ENCODE results near the gene KCNJ12.
A peak's percentile ranks its signal among the peaks of the same experiment; 100 is the strongest.

KCNJ12 gene

DNA sequence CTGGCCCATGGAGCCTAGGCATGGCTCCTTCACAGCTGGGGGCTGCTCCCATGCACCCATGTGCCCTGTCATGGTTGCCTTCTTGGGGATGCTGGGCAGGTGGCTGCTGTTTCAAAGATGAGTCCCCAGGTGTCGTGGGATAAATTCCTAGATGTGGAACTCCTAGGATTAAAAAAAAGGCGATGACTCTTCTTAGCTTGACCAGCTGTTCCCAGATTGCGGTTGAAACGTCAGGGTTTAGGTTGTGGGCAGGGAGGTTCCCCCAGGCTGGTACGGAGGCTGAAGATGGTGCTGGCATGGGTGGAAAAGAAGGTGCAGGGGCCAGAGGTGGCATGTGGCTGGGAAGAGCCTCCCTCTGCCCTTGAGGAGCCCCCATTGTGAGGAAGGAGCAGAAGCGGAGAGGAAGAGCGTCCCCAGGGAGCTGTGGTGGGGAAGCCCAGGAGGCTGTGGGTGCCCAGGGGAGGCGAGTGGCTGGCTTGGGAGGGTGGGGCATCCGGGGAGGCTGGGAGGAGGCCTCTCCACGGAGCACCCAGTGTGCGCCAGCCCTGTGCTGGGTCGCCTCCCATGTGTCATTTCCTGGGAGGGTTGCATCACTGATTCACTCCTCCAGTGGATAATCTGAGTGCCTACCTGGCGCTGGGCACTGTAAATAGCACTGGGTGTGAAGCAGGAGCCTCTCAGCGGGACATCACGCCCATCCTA lies 7.5 kb upstream of the KCNJ12 start:
- DNase-seq (ENCODE audit: low spot score), result no peak

DNA sequence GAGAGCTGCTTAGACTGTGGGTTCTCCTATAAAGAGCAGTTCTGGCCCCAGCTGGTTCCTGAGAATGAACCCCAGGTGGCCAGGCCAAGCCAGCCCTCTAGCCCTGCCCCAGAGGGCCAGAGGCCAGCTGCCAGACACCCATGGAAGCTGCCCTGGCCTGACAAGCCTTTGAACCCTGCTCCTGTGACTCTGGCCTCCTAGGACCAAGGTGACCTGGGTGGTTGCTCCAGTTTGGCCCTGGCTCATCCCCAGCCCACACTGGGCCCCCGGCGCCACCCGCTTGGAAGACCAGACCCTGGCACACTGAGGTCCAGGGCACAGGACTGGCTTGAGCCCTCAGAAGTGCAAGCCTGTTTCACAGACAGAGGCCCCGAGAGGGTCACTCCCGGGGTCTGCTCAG lies 6.8 kb upstream of the KCNJ12 start:
- no peak for DNase-seq (ENCODE audit: low spot score)

DNA sequence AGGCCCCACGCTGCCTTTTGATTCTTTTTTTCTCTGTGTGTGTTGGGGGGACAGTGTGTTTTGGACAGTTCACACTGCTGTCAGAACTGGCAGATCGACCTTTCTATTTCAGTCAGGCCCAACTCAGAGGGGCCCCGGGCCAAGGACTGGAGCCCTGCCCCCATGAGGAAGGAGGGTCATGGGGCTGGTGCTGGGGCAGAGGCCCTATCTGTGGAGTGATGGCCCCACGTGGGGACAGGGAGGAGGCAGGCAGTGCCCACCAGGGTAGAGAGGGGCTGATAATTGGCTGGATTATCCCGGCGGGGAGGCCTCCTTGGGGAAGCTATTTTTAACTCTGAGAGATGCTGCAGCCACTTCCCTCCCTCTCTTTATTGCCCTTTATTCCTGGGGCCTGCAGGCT lies 5.7 kb upstream of the KCNJ12 start:
- no peak for DNase-seq (ENCODE audit: low spot score)

DNA sequence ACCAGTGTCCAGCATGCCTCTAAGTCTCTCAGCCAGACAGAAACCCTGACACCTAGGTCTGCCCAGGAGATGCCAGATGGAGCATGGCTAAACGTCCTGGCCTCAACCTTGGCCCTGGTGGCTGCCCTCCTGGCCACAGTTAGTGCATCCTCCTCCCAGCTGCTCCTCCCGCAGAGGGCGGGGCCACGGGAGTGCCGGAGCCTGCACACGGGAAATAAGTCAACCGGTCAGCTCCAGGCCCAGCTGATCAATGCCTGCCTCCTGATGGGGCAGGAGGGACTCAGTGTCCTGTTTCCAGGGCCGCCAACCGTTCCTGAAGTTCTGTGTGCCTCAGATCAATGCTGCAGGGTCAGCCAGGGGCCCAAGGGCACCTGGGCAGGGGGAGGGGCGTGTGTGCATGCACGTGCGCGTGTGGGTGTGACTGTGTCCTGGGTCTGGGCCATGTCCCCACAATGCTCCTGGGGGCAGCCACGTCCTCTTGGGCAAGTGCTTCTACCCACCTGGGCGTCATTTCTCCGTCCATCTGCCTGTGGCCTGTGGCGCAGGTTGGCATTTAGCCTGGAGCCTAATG lies 4.6 kb upstream of the KCNJ12 start:
- DNase-seq (ENCODE audit: low spot score), result no peak

DNA sequence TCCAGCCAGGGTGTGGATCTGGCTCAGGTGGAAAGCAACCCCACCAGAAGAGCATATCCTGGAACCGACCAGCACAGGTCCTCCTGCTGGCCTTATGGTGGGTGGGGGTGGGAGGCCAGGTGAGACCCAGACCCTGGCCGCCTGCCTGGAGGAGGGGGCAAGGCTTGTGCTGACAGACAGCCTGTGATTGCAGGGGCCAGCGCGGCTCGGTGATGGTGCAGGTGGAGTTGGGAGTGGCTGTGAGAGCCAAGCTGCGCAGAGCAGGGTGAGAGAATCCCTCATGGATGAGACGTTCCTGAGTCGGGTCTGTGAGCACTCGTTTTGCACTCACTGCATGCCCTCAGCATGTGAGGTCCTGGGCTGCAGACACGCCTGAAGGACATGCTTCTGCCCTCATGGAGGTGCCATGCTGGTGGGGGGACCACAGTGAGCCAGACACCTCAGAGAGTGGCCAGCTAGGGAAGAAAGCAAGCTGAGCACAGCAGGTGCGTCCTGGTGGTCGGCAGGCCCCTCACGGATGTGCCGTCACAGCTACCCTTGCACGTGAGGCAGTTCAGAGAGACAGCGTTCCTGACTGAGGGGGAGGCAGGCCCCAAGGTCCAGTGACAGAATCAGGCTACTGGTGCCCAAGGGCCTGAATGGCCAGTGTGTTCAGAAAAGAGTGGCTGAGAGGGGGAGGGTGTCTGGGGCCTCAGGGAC lies 3.8 kb upstream of the KCNJ12 start:
- DNase-seq (ENCODE audit: low spot score), result no peak

DNA sequence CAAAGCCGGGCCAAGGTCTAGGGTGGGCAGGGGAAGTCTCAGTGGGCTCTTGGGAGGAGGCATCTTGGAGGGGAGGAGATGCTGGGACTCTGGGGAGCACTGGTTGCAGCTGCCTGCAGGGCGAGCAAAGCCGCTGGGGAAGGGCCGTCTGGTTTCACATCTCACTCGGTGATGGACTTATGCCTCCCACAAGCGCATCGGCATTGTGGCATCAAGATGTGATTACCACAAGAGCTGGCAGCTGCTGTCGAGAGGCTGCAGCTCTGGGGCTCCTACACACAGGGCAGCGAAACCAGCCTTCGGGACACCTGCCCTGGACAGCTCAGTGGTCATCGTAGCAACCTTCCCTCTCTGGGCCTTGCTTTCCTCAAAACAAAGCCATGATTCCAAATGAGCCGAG lies 3.1 kb upstream of the KCNJ12 start:
- DNase-seq (ENCODE audit: low spot score), result no peak

DNA sequence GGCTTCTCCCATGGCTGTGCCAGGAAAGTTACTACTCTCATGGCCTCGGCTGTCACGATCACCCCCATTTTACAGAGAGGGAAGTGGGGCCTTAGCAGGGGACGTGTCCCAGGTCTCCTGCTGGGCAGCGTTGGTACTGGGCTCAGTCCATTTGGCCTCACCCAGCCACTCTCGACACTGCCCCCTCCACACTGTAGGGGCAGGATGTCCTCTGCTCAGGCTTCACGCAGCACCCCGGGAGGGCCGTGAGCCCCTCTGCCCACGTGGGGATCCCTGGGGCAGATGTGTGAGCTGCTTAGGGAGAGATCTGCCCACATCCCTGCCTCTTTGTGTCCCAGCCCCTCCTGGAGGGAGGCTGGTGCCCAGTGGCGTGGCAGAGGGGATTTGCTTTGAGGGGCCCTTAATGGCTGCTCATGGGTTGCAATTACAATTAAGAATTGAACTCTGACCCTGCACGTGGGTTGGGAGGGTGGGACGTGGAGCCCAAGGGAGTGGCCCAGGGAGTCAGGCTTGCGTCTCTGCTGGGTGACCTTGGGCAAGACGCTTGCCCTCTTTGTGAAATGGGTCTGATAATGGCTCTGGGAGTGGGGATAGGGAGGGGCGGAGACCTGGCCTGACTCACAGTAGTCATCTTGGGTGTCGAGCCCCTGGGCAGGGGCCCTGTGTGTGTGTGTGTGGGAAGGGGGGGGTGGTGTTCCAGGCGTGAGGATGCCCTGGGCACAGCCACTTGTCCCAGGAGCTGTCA lies 2.3 kb upstream of the KCNJ12 start:
- no peak for DNase-seq (ENCODE audit: low spot score)

DNA sequence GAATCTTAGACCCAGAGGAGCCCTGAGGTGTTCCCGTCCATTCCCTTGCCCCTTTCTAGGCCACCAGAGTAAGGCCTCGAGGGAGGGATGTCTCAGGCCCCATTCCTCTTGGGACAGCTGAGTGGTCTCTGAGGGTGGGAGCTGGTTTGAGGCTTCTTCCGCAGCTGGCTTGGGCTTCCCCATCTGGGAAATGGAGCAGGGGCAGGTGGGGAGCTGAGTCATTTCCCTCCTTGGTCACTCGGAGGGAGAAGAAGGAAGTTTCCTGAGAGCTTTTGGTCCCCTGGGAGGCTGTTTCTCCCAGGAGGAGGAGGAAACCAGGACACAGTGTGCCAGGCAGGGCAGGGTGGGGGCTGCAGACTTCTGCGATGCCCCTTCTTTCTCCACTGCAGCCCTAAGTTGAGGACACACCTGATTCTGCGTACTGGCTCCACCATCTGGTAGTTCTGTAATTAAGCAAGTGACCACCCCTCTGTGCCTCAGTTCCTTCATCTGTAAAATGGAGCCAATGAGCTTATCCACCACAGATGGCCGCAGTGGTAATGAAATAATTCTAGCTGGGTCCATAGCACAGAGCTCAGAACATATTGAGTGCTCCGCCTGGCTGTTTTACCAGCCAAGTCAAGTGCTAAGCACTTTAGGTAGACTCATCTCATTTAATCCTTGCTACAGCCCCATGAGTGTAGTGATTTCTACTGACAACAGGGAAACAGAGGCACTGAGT lies 1.6 kb upstream of the KCNJ12 start:
- DNase-seq (ENCODE audit: low spot score), result no peak

DNA sequence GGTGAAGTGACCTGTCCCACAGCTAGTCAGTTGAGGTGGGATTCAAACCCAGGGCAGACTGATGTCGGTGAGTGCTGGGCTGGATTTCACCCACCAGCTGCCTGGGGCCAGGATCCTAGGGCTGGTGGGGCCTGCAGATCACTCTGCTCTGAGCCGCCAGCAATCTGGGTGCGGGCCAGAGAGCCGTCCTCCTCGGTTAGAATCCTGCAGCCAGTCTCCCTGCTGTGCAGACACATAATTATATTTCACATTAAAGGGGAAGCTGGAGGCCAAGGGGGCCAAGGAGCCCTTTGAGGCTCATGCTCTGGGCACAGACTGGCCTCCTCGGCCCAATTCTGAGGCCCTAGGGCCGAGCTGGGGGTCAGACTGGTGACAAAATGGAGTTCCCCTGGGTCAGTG lies 996 bp upstream of the KCNJ12 start:
- no peak for DNase-seq (ENCODE audit: low spot score)

DNA sequence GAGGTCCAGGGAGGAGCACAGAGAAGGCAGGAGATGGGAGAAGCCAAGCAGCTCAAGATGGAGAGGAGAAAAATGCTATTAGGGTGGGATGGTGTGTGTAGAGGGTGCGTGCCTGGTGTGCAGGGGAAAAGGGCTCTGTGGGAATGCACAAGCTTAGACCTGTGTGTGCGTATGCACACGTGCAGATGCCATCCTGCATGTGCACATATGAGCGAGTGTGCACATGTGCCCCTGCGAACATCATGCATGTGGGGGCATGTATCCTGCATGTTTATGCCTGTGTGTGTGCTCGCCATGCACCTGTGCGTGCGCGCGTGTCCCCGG lies 438 bp upstream of the KCNJ12 start:
- DNase-seq (ENCODE audit: low spot score), result no peak

DNA sequence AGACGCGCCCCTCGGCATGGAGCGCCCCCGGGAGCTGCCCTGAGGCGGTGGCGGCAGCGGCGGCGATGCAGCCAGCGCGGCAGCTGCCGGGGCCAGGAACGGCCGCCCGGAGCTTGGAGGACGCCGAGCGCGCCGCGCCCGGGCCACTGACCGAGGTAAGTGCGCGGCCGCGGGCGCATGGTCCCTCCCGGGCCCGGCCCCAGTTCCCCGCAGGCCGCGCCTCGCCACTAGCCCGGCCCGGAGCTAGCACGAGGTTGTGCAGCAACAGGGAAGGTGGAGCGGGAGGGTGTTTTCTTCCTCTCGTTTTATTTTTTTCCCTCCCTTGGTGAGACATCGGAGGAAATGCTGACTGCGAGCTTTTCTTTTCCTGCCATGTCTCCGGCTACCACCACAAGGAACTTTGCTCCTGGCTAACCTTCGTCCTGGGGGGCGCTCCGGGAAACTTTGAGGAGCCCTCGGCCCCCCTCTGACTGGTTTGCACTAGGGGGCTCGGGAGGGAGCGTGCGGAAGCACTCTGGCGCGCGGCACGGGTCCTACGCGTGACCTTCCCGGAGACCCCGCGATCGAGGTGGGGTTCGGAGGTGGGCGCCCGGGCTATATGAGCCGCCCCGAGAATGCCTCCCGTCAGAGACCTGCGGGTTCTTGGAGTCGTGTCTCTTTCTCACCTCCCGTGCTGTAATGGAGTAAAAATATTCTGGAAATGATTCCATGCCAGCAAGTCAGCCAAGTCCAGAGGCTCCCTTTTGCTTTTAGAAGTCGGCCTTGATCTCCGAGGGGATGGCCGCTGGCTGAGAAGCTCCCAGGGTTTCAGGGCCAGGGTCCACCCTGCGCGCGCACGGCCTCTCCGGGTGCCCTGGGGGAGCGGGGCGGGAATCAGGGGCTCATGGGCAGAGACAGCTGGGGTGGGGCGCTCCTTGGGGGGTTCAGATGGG lies 868 bp downstream of the KCNJ12 start:
- DNase-seq (ENCODE audit: low spot score), result peak; percentile 66

DNA sequence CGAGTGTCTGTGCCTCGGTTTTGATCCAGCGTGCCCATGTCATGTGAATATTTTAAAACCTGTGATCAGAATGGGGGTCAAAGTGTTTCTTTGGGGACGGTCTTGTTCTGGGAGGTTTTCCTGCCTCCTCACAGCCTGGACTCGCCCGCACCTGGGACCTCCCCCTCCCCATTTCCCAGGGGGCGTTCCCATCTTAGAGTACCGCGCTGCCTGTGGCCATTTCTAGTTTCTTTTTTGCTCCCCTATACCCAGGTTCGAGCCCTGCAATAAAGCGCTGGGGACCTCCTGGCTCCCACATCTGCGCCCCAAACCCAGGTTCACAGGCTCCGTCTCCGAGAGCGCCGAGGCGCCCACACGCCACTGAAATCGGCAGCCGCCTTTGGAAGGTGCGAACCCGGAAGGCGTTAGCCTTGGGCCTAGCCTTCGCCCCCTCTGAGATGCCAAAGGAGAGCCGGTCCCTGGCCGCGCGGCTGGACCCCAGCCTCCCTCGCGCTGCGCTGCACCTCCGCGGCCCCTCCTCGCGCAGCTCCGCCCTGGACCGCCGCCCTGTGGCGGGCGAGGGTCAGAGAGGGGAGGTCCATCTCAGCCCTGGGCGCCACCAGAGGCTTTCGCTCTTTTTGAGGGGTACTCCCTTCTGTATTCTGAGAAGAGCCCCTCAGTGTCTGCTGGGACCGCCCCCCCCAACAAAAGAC lies 1.7 kb downstream of the KCNJ12 start:
- no peak for DNase-seq (ENCODE audit: low spot score)

DNA sequence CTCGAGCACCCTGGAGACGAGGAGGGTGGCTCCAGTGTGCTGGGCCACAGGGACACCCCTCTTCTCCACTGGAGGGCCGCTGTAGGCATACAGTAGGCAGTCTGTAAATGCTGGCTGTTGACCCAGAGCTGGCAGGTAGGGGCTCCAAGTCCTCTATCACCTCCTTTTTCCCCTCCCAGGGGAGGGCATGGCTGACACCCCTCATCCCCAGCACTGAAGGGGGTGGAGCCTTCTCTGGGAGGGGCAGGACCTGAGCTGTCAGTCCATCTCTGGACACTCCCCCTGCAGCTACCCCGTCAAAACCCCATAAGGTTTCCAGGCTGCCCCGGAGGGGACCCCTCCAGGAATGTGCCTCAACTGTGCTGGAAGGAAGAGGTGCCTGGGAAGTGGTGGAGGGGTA lies 2.4 kb downstream of the KCNJ12 start:
- DNase-seq (ENCODE audit: low spot score), result no peak

DNA sequence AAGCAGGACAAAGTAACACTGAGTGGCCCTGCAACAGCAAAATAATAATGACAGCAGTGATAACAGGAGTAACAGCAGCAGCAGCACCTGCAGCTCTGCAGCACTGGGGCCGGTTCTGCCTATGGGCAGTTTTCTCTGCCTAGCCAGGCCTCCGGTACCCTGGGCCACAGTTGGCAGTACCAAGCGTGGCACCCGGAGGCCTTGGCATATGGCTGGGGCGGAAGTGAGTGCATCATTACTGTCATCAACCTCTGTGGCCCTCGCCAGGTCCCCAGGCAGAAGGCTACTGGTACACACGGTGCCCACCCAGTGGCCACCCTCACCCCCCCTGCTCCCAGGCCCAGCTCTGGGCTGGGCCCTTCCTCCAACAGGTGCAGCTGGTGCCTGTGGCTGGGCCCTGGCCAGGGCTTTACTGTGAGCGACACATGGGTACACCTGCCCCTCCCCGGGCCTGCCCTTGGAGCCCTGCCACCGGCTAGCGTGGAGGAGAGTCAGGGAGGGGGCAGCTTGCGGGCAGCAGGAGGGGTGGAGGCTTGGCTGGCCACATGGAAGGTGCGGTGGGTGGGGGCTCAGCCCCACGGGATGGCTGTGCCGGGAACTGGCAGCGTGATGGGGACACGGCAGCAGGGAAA lies 3.0 kb downstream of the KCNJ12 start:
- no peak for DNase-seq (ENCODE audit: low spot score)

DNA sequence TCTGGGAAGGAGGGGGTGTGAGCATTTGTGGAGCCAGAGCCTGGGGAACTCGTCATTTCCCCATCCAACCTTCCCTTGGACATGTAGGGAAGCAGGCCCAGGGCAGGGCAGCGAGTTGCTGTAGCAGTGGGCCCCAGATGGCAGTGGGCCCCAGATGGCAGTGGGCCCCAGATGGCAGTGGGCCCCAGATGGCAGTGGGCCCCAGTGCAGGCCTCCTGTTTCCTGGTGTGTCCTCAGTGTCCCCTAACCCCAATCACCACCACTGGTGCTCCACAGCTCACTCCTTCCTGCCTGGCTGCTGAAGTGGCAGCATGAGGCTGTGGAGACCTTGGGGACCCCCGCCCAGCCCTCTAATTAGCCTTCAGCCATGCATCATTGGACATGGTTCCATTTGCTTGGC lies 4.5 kb downstream of the KCNJ12 start:
- DNase-seq (ENCODE audit: low spot score), result no peak

DNA sequence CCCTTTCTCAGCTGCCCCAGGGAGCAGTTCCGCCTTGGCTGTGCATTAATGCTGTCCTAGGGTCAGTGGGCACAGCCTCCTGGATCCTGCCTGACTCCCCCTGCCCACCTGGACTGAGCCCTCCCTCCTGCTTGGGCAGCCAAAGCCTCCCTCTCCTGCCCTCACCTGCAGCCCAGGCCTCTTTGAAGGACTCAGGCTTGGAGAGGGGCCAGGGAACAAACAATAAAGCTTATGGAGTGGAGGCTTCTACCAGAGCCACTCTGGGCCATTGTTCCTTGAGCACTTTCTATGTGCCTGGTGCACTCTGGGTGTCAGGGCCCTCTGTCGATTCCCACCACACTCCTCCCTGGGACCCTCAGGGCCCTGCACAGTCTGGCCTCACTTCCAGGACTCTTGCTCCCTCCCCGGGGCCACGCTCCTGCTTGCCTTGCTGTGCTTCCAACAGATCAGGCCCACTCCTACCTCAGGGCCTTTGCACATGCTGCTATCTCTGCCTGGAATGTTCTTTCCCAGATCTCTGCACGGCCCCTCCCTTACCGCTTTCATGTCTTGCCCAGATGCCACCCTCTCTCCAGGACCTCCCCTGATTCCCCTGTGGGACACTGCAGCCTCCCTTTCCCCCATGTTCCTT lies 5.0 kb downstream of the KCNJ12 start:
- DNase-seq (ENCODE audit: low spot score), result no peak

DNA sequence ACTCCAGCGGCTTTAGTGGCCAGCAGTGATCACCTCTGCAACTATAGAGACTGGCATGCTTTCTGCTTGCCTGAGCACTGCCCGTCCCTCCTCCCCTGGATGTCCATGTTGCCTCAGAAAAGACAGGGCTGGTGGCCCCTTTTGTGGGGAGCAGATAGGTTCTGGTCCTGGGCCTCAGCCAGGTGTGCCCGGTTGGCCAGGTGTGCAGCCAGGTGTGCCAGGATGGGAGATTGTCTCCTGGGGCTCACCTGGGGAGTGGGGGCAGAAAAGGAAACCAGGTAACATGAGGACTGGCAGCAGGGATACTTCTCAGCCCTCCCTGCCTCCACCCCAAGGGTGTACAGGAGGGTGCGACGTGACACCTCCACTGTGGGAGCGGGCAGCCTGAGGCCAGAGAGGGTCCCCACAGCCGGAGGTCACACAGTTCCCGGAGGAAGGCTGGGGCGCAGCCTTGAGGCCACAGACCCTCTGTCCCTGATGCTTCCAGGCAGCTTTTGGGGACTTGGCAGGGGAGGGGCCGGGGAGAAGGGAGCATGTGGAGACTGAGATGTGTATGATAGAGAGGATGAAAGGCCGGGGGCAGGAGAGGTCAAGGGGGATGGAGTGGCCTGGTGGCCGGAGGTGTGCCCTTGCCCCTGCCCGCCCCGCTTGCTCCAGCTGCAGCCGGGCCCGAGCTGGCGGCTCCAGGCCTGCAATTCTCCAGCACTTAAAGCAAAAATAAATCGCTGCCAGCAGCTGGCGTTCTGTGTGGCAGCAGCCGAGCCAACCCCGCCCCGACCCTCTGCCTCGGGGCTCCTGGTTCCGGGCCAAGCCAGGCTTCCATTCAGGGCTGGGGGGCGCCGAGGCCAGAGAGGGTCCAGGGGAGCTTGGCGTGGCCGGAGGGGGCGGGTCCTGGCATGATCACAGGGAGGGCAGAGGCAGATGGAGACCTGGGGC lies 6.7 kb downstream of the KCNJ12 start:
- DNase-seq (ENCODE audit: low spot score), result no peak

DNA sequence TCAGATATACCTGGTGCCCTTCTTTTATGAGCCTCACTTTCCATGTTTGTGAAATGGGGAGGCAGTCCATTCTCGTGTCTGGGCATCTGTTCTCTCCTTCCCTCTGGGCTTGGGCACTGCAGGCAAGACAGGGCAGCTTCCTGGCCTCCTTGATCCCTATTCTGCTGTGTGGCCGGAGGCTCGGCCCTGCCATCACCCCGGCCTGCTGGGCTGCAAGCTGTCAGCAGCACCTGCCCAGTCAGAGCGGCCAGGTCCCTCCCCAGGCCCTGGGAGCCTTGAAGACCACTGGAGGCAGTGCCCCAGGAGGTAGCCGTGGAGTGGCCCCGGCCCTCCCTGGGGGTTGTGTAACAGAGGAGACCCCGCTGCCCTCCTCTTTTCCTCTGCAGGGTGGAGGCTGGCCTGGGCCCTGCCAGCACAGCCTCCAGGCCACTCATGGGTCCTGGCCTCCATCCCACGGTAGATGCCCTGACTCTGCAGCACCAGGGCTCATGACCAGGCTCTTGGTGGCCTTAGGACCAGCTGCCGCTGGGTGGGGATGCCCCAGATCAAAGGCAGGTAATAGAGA lies 9.2 kb downstream of the KCNJ12 start:
- DNase-seq (ENCODE audit: low spot score), result no peak

Measured in D341Med (cell line).